ENCODE data around the gene OR1I1.
"Not testable (repeated sequence)": the region's sequence is repeated elsewhere in the genome, so short reads cannot be mapped to it uniquely, and the experiment has no call there.

The OR1I1 gene

GRCh38 chr19:15081911-15082310 lies at the start of gene OR1I1:
TSS of gene OR1I1 (plus strand) at chr19:15082211. CDS start at chr19:15087066, 4,855 bp downstream.
- no peak for DNase-seq

GRCh38 chr19:15035795-15036311 lies 46.2 kb upstream of the OR1I1 start:
- DNase-seq, result no peak

- no peak for DNase-seq
Measured at GRCh38 chr19:15037586-15037985, 44.4 kb upstream of the OR1I1 start.

- no peak for DNase-seq
Measured at GRCh38 chr19:15038294-15038693, 43.7 kb upstream of the OR1I1 start.

GRCh38 chr19:15042003-15042402 lies 40.0 kb upstream of the OR1I1 start:
- no peak for DNase-seq

GRCh38 chr19:15042826-15043225 lies 39.2 kb upstream of the OR1I1 start:
- DNase-seq, result peak; percentile 0

- DNase-seq, result no peak
Measured at GRCh38 chr19:15045506-15045905, 36.5 kb upstream of the OR1I1 start.

- DNase-seq, result no peak
Measured at GRCh38 chr19:15047680-15048079, 34.3 kb upstream of the OR1I1 start.

- DNase-seq, result no peak
Measured at GRCh38 chr19:15048128-15048527, 33.9 kb upstream of the OR1I1 start.

GRCh38 chr19:15048885-15049541 lies 33.0 kb upstream of the OR1I1 start, which contains the start of gene CASP14:
TSS of gene CASP14 (plus strand) at chr19:15049480. CDS start at chr19:15052252, 2,772 bp downstream.
- DNase-seq, result no peak

GRCh38 chr19:15050639-15051038 lies 31.4 kb upstream of the OR1I1 start:
- no peak for DNase-seq

- no peak for DNase-seq
Measured at GRCh38 chr19:15062036-15062435, 20.0 kb upstream of the OR1I1 start.

GRCh38 chr19:15070386-15070785 lies 11.6 kb upstream of the OR1I1 start:
- not testable (repeated sequence) for DNase-seq

GRCh38 chr19:15072930-15073647 lies 8.9 kb upstream of the OR1I1 start:
- DNase-seq, result no peak

GRCh38 chr19:15074371-15074770 lies 7.6 kb upstream of the OR1I1 start:
- no peak for DNase-seq

GRCh38 chr19:15075806-15076205 lies 6.2 kb upstream of the OR1I1 start:
- DNase-seq, result no peak

GRCh38 chr19:15080002-15080401 lies 2.0 kb upstream of the OR1I1 start:
- not testable (repeated sequence) for DNase-seq

GRCh38 chr19:15087182-15087581 lies 5.2 kb downstream of the OR1I1 start:
- DNase-seq, result no peak

GRCh38 chr19:15091918-15092753 lies 10.1 kb downstream of the OR1I1 start:
- DNase-seq, result peak; percentile 82

- DNase-seq, result no peak
Measured at GRCh38 chr19:15093001-15093400, 11.0 kb downstream of the OR1I1 start.

GRCh38 chr19:15096223-15096622 lies 14.2 kb downstream of the OR1I1 start:
- DNase-seq, result no peak

- not testable (repeated sequence) for DNase-seq
Measured at GRCh38 chr19:15097980-15098379, 16.0 kb downstream of the OR1I1 start.

- DNase-seq, result no peak
Measured at GRCh38 chr19:15098460-15098859, 16.4 kb downstream of the OR1I1 start.
